HepG2 (cell line): Measurements from ENCODE around the gene GINS2. TPM values are rescaled to one million over a fixed set of nuclear protein-coding genes. Genes with fewer than 3 reads are reported as not detected.

ENCODE experiments used
- ATAC-seq: fragments of 200-7000 bp; cut with Tn5 transposase; 3 replicates; pipeline ENCODE4 v1.9.1; 2020; ENCODE audit warnings: mild to moderate bottlenecking, moderate library complexity
- BruUV-seq: library from RNA; stranded (reverse); fragments of 400-500 nt; replicated peaks from 2 replicates; lab custom pipeline; 2021; lab: Mats Ljungman, UMichigan
- CTCF ChIA-PET: fragments of 300-600 bp; formaldehyde crosslinking; extraction: SDS; loops from one replicate; lab custom pipeline; 2021; ENCODE audit warnings: low total read pairs, inconsistent platforms, low intra/inter-chr PET ratio; lab: Yijun Ruan, JAX
- POLR2A ChIA-PET: fragments of 350-600 bp; sonication (Branson Sonifier 250); formaldehyde crosslinking; loops from one replicate; lab custom pipeline; 2020; ENCODE audit warnings: antibody characterized with exemption, inconsistent platforms; lab: Yijun Ruan, JAX
- DNase-seq: peaks from one replicate; pipeline ENCODE4 v3.0.0-alpha.2; 2015; ENCODE audit warnings: low spot score
- FAIRE-seq: peaks from 3 replicates; lab custom pipeline; 2011; peaks lifted over from hg19 to GRCh38; lab: Jason Lieb, UNC
- H2AFZ ChIP-seq: one replicate; pipeline ENCODE4 v1.6.1; 2011; ENCODE audit warnings: low read length, inconsistent platforms
- H3K27ac ChIP-seq: fragments of 300-600 bp; 3 replicates; pipeline ENCODE4 v1.8.0; 2011; ENCODE audit warnings: mixed run types, mild to moderate bottlenecking, mixed read lengths, low read length, inconsistent platforms; ENCODE audit not compliant: insufficient read depth; ENCODE audit errors: extremely low read length
- H3K27me3 ChIP-seq, 2 experiments: fragments of 200-600 bp in 1 of 2; 2 replicates in 1 of 2; 3 replicates in 1 of 2; pipeline versions ENCODE4 v1.6.0 to v1.8.0; 2011; ENCODE audit warnings: low read length in 2 of 2, mild to moderate bottlenecking in 2 of 2, moderate library complexity in 2 of 2, inconsistent platforms in 1 of 2; ENCODE audit not compliant: insufficient read depth in 2 of 2, control insufficient read depth in 1 of 2
- H3K36me3 ChIP-seq, 2 experiments: fragments of 200-600 bp in 1 of 2; replicated peaks in 1 of 2; 2 replicates in 1 of 2; 3 replicates in 1 of 2; pipeline versions ENCODE4 v1.5.1 to v1.8.0; 2011; ENCODE audit warnings: low read length in 2 of 2, inconsistent platforms in 1 of 2; ENCODE audit not compliant: insufficient read depth in 2 of 2, control insufficient read depth in 1 of 2
- H3K4me1 ChIP-seq: 2 replicates; pipeline ENCODE4 v1.5.1; 2012; ENCODE audit warnings: low read length, inconsistent platforms; ENCODE audit not compliant: insufficient read depth
- H3K4me2 ChIP-seq: 2 replicates; pipeline ENCODE4 v1.6.0; 2011; ENCODE audit warnings: low read depth, low read length, inconsistent platforms
- H3K4me3 ChIP-seq, 3 experiments: fragments of 200-600 bp in 1 of 3; sonication (generic), shearing (Covaris generic) in 1 of 3; replicated peaks in 1 of 3; 2 replicates each; pipeline ENCODE4 v1.5.1; 2011 to 2016; ENCODE audit warnings: low read length in 3 of 3, inconsistent platforms in 2 of 3, low read depth in 2 of 3, mild to moderate bottlenecking in 2 of 3, control low read depth in 1 of 3, mixed read lengths in 1 of 3; ENCODE audit not compliant: insufficient read depth in 1 of 3
- H3K79me2 ChIP-seq: one replicate; pipeline ENCODE4 v1.6.1; 2011; ENCODE audit warnings: low read length, inconsistent platforms; ENCODE audit not compliant: insufficient read depth
- H3K9ac ChIP-seq: 2 replicates; pipeline ENCODE4 v1.6.0; 2011; ENCODE audit warnings: mild to moderate bottlenecking, low read depth, low read length, inconsistent platforms; ENCODE audit not compliant: insufficient read depth
- H3K9me3 ChIP-seq: 2 replicates; pipeline ENCODE4 v1.5.1; 2012; ENCODE audit warnings: mild to moderate bottlenecking, low read length
- H4K20me1 ChIP-seq: 2 replicates; pipeline ENCODE4 v1.6.0; 2011; ENCODE audit warnings: inconsistent platforms, mild to moderate bottlenecking, low read length, moderate library complexity; ENCODE audit not compliant: insufficient read depth
- CEBPB ChIP-seq: IDR thresholded peaks from 2 replicates; pipeline ENCODE4 v1.6.1; 2011; ENCODE audit warnings: low read depth, low read length, improper control_type of control experiment, borderline replicate concordance
- MIXL1 ChIP-seq: IDR thresholded peaks from 2 replicates; pipeline ENCODE4 v1.6.1; 2016
- NFKB2 ChIP-seq: sonication (generic); formaldehyde crosslinking; IDR thresholded peaks from 2 replicates; pipeline ENCODE4 v1.4.0; 2020; ENCODE audit warnings: missing genetic modification reagents, borderline replicate concordance
- PPARG ChIP-seq: conservative IDR thresholded peaks from 2 replicates; pipeline ENCODE4 v1.6.1; 2016; ENCODE audit warnings: missing biosample characterization, missing genetic modification reagents
- SOX13 ChIP-seq, 3 experiments: fragments of 450-650 bp in 1 of 3; sonication (generic) in 1 of 3; formaldehyde crosslinking in 1 of 3; IDR thresholded peaks in 2 of 3; conservative IDR thresholded peaks in 1 of 3; 2 replicates each; pipeline versions ENCODE4 v1.5.0 to v1.6.1; 2016 to 2020; ENCODE audit warnings: antibody characterized with exemption in 1 of 3, mild to moderate bottlenecking in 1 of 3, missing compliant biosample characterization in 1 of 3, missing genetic modification reagents in 1 of 3, moderate library complexity in 1 of 3
- ZEB1 ChIP-seq: IDR thresholded peaks from 2 replicates; pipeline ENCODE4 v1.6.1; 2012; ENCODE audit warnings: mild to moderate bottlenecking, low read depth, inconsistent platforms; ENCODE audit not compliant: insufficient replicate concordance
- ZNF12 ChIP-seq: sonication (generic); formaldehyde crosslinking; IDR thresholded peaks from 2 replicates; pipeline ENCODE4 v1.5.0; 2020; ENCODE audit warnings: missing genetic modification reagents
- ZNF557 ChIP-seq: sonication (generic); formaldehyde crosslinking; IDR thresholded peaks from 2 replicates; pipeline ENCODE4 v1.4.0; 2020; ENCODE audit warnings: missing genetic modification reagents
- ZNF558 ChIP-seq: sonication (generic); formaldehyde crosslinking; IDR thresholded peaks from 2 replicates; pipeline ENCODE4 v1.9.0; 2022; ENCODE audit warnings: mild to moderate bottlenecking, missing genetic modification reagents, borderline replicate concordance
- ZNF644 ChIP-seq: IDR thresholded peaks from 2 replicates; pipeline ENCODE4 v1.6.1; 2016; ENCODE audit warnings: low read depth
- ZNF780A ChIP-seq: sonication (generic); formaldehyde crosslinking; IDR thresholded peaks from 2 replicates; pipeline ENCODE4 v1.8.0; 2022; ENCODE audit warnings: mild to moderate bottlenecking, missing genetic modification reagents, moderate library complexity
- WGBS: methylation state at CpG from one replicate; pipeline ENCODE4 v1.1.6; 2017; ENCODE audit warnings: low lambda C conversion rate; 5-methylcytosine and 5-hydroxymethylcytosine counted together
- in situ Hi-C: cut with HindIII; loops from 2 replicates; pipeline ENCODE4 v1.10.0; 2017; ENCODE audit warnings: low pct_unique_long_range_greater_than_20kb; ENCODE audit not compliant: extremely low pct_ligation_motif_present
- intact Hi-C: fragments of 100-400 bp; cut with micrococcal nuclease; formaldehyde crosslinking; loops from one replicate; pipeline ENCODE4 v1.10.0; 2022; ENCODE audit not compliant: unreplicated experiment
- polyA plus RNA-seq, 8 experiments: library from polyadenylated mRNA; depleted of rRNA in 3 of 8; stranded (reverse) in 7 of 8; unstranded in 1 of 8; fragments of >200 nt; fragmentation: Illumina TruSeq in 4 of 8; extraction: Trizol in 4 of 8; gene quantifications; 2 replicates each; pipeline versions ENCODE4 v1.2.1 to v1.2.3, GENCODE V29; 2011 to 2016; ENCODE audit warnings: low read depth in 4 of 8, missing spikeins in 1 of 8, mixed read lengths in 1 of 8; ENCODE audit not compliant: insufficient read depth in 1 of 8
- total RNA-seq, 5 experiments: library from RNA; depleted of rRNA; stranded (reverse); fragments of >200 nt; fragmentation: Illumina TruSeq; extraction: Trizol; gene quantifications; 2 replicates each; pipeline ENCODE4 v1.2.3, GENCODE V29; 2016; ENCODE audit warnings: low read depth in 1 of 5
- TF ChIP-seq, protein P1 (sequence below): sonication (generic); formaldehyde crosslinking; IDR thresholded peaks from 2 replicates; pipeline ENCODE4 v1.4.0; 2020; ENCODE audit warnings: missing genetic modification reagents
- TF ChIP-seq, protein P2 (sequence below): sonication (generic); formaldehyde crosslinking; IDR thresholded peaks from 2 replicates; pipeline ENCODE4 v1.5.1; 2020; ENCODE audit warnings: mild to moderate bottlenecking, missing genetic modification reagents
- TF ChIP-seq, protein P3 (sequence below): IDR thresholded peaks from 2 replicates; pipeline ENCODE4 v1.6.1; 2012; ENCODE audit warnings: inconsistent platforms
- TF ChIP-seq, protein P4 (sequence below): sonication (generic); formaldehyde crosslinking; IDR thresholded peaks from 2 replicates; pipeline ENCODE4 v1.5.1; 2020; ENCODE audit warnings: mild to moderate bottlenecking, moderate library complexity, missing genetic modification reagents

GINS2 gene
- total and polyA plus RNA-seq, 2 of the 13 experiments (the other 11 are each of a cell fraction or from before 2014, with no cell fraction given), result 10.6 to 48.3 TPM

DNA sequence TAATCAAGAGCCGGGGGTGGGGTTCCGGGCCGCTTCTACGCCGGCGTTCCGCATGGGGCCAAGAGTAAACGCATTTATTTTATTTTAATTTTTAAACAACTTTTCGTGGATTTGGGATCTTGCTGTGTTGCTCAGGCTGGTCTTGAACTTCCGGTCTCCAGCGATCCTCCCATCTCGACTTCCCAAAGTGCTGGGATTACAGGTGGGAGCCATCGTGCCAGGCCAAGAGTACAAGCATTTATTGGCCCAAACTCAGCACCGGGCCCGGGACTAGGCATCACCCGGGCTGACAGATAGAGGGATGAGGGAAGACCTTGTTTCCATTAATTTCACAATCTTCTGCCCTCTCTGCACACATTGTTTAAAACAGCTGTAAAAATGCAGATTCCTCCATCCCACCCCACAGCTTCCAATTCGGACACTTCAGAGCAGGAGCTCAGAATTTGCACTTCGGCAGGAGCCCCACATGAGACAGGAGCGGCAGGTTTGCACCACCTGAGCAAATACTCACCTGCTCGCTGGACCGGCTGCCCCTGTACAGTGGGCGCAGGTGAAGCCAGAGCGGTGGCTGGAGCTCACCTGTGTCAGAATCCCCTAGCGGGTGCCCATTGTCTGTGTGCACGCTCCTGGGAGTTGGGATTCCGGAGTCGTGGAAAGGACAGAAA, 663 bp upstream of the GINS2 start:
- peak; percentile 9 for ATAC-seq
- TF ChIP-seq, protein P1, sequence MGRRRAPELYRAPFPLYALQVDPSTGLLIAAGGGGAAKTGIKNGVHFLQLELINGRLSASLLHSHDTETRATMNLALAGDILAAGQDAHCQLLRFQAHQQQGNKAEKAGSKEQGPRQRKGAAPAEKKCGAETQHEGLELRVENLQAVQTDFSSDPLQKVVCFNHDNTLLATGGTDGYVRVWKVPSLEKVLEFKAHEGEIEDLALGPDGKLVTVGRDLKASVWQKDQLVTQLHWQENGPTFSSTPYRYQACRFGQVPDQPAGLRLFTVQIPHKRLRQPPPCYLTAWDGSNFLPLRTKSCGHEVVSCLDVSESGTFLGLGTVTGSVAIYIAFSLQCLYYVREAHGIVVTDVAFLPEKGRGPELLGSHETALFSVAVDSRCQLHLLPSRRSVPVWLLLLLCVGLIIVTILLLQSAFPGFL (CRISPR knock-in tag), result no peak
- TF ChIP-seq CEBPB (peak; percentile 40; the same call in 1 of the 2 replicates), MIXL1 (CRISPR knock-in tag) (no peak), ZEB1 (peak; percentile 57), ZNF558 (CRISPR knock-in tag) (no peak), ZNF780A (CRISPR knock-in tag) (no peak), NFKB2 (CRISPR knock-in tag) (no peak), ZNF12 (CRISPR knock-in tag) (no peak), ZNF557 (CRISPR knock-in tag) (no peak), ZNF644 (CRISPR knock-in tag) (no peak), PPARG (no peak), SOX13 (IDR thresholded peaks at IDR 0.05) (no peak), SOX13 (CRISPR knock-in tag; conservative IDR thresholded peaks at IDR 0.05 in 1 of 2, IDR thresholded peaks at IDR 0.05 in 1 of 2) (no peak)
- TF ChIP-seq, protein P2, sequence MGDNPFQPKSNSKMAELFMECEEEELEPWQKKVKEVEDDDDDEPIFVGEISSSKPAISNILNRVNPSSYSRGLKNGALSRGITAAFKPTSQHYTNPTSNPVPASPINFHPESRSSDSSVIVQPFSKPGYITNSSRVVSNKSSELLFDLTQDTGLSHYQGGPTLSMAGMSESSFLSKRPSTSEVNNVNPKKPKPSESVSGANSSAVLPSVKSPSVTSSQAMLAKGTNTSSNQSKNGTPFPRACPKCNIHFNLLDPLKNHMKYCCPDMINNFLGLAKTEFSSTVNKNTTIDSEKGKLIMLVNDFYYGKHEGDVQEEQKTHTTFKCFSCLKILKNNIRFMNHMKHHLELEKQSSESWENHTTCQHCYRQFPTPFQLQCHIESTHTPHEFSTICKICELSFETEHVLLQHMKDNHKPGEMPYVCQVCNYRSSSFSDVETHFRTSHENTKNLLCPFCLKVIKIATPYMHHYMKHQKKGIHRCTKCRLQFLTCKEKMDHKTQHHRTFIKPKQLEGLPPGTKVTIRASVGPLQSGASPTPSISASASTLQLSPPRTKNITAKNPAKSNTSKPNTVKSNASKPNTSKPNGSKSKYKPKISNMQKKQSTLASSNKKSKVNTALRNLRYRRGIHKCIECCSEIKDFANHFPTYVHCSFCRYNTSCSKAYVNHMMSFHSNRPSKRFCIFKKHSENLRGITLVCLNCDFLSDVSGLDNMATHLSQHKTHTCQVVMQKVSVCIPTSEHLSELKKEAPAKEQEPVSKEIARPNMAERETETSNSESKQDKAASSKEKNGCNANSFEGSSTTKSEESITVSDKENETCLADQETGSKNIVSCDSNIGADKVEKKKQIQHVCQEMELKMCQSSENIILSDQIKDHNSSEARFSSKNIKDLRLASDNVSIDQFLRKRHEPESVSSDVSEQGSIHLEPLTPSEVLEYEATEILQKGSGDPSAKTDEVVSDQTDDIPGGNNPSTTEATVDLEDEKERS (CRISPR knock-in tag), result no peak
- TF ChIP-seq, protein P3, sequence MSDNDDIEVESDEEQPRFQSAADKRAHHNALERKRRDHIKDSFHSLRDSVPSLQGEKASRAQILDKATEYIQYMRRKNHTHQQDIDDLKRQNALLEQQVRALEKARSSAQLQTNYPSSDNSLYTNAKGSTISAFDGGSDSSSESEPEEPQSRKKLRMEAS, result no peak
- TF ChIP-seq, protein P4, sequence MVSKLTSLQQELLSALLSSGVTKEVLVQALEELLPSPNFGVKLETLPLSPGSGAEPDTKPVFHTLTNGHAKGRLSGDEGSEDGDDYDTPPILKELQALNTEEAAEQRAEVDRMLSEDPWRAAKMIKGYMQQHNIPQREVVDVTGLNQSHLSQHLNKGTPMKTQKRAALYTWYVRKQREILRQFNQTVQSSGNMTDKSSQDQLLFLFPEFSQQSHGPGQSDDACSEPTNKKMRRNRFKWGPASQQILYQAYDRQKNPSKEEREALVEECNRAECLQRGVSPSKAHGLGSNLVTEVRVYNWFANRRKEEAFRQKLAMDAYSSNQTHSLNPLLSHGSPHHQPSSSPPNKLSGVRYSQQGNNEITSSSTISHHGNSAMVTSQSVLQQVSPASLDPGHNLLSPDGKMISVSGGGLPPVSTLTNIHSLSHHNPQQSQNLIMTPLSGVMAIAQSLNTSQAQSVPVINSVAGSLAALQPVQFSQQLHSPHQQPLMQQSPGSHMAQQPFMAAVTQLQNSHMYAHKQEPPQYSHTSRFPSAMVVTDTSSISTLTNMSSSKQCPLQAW (CRISPR knock-in tag), result no peak

More for the DNA sequence above, 663 bp upstream of the GINS2 start:
- ChIA-PET CTCF (no interaction called here), POLR2A (no interaction called here)
- DNase-seq (no peak), FAIRE-seq (no peak)
- 4% methylated on average over 27 of the region's 27 CpGs for WGBS
- no peaks in the 10 kb centered on the region for H3K9me3 ChIP-seq
- H3K27ac ChIP-seq, result no peak overlapping the region
- peaks cover 38% of the 10 kb centered on the region for H3K4me1 ChIP-seq
- no peak overlapping the region for H2AFZ ChIP-seq
- H3K36me3 ChIP-seq, result no peaks in the 10 kb centered on the region; a peak in 2 of 5 replicates
- peak overlapping the region; percentile 83 for H3K4me2 ChIP-seq
- intact Hi-C loops (no loop called here), in situ Hi-C loops (no loop called here)
- H3K27me3 ChIP-seq, result peaks cover 0 to 35% of the 10 kb centered on the region in 2 experiments; a peak in 4 of 5 replicates
- peak overlapping the region; percentile 54 to 72 (median 64) for H3K4me3 ChIP-seq
- no peaks in the 10 kb centered on the region for H3K79me2 ChIP-seq
- BruUV-seq, result no TSS peak
- no peaks in the 10 kb centered on the region for H4K20me1 ChIP-seq
- peak overlapping the region; percentile 20; the same call in 1 of the 2 replicates for H3K9ac ChIP-seq
